Right cardiac atrium (tissue), 5 donors: ENCODE data around the gene FTSJ3. TPM values are rescaled to one million over a fixed set of nuclear protein-coding genes. Genes with fewer than 3 reads are reported as not detected.
A peak's percentile ranks its signal among the peaks of the same experiment; 100 is the strongest.

Experiments
- ATAC-seq, 2 donors: fragments of 200-7000 bp; cut with Tn5 transposase; one replicate each; pipeline versions ENCODE4 v1.8.0 to v1.9.1; 2020; ENCODE audit warnings: moderate library complexity in 2 of 2, mild to moderate bottlenecking in 1 of 2
- DNase-seq, 3 donors: peaks; one replicate each; pipeline ENCODE4 v3.0.0-alpha.2; 2020
- H3K27ac ChIP-seq: one replicate; pipeline ENCODE4 v1.5.1; 2013; ENCODE audit warnings: mild to moderate bottlenecking, low read length, control low read depth, moderate library complexity
- H3K27me3 ChIP-seq: one replicate; pipeline ENCODE4 v1.6.1; 2013; ENCODE audit not compliant: control insufficient read depth, insufficient read depth
- H3K4me1 ChIP-seq: one replicate; pipeline ENCODE4 v1.6.1; 2013; ENCODE audit warnings: low read length; ENCODE audit not compliant: control insufficient read depth, insufficient read depth
- H3K4me3 ChIP-seq: one replicate; pipeline ENCODE4 v1.5.1; 2013; ENCODE audit warnings: low read length, control low read depth
- H3K9me3 ChIP-seq: one replicate; pipeline ENCODE4 v1.6.1; 2013; ENCODE audit warnings: low read length; ENCODE audit not compliant: control insufficient read depth
- WGBS: extraction: QIAGEN DNeasy Blood & Tissue Kit; methylation state at CpG from one replicate; pipeline ENCODE4 v1.1.7; 2013; 5-methylcytosine and 5-hydroxymethylcytosine counted together
- intact Hi-C, 4 donors: fragments of 100-400 bp; cut with DNase I; formaldehyde crosslinking; loops; one replicate each; pipeline versions ENCODE4 v1.11.0 to v1.14.0; 2022 to 2023
- polyA plus RNA-seq: library from polyadenylated mRNA; stranded (reverse); fragments of 200-250 nt; gene quantifications from one replicate; pipeline ENCODE4 v1.2.3, GENCODE V29; 2013
- total RNA-seq, 4 donors: library from RNA; stranded (reverse); fragmentation: NEBNext Ultra II Directional; extraction: Animal tissue kit (Norgen Biotek cat#: 25700); gene quantifications; one replicate each; pipeline ENCODE4 v1.2.1, GENCODE V29; 2021
- donor health status: healthy with polysubstance abuse.
- donor health status: DM: no; HTN: yes; CAD: no.
- donor health status: DM: no; HTN: no; CAD: no.
- donor health status: DM: no; HTN: yes; CAD: no; lungs with severe emphysema.
- donor health status: DM: yes; HTN: yes; CAD: no.

Gene FTSJ3
- total and polyA plus RNA-seq, 5 donors, result 17.2 to 52.3 (median 34.6) TPM

DNA sequence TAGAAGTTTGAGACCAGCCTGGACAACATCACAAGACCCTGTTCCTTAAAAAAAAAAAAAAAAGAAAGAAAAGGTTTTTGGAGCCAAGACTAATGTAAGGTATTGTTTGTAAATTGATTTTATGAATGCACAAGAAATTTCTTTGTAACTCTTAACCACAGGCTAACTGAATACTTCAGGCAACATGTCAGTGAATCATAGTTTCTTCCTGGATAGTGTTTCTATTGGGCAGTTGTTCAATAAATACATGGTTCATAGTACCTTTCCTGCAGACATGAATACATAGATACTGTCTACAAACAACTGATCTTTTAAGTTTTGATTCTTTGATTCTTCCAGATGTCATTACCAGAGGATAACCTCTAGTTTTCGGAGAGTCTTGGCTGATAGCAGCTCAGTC, 41.9 kb downstream of the FTSJ3 start:
- H3K9me3 ChIP-seq, result no peaks in the 10 kb centered on the region
- no peak overlapping the region for H3K4me3 ChIP-seq
- no peaks in the 10 kb centered on the region for H3K27me3 ChIP-seq
- no peak overlapping the region for H3K27ac ChIP-seq
- ATAC-seq (no peak), DNase-seq (no peak)
- WGBS, result 95% methylated on average over 1 of the region's 1 CpG
- intact Hi-C loops, result no loop called here
- H3K4me1 ChIP-seq, result no peaks in the 10 kb centered on the region

GRCh38 chr17:63783522-63783921, 43.9 kb downstream of the FTSJ3 start:
- 87% methylated on average over 6 of the region's 6 CpGs for WGBS

DNA sequence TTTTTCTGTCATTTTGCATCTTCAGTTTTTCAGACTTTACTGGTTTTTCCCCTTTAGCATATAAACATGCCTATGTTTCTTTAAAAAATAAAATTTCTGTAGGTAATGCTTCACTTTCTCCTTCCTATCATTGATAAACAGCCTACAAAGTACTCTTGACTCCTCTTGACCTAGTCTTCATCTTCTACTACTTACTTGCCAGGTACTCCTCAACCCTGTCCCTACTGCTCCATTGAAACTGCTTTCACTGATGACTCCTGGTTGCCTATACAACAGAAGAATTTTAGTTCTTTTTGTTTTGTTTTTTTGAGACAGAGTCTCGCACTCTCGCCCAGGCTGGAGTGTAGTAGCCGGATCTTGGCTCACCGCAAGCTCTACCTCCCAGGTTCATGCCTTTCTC, 46.5 kb downstream of the FTSJ3 start:
- no peak overlapping the region for H3K27ac ChIP-seq
- WGBS, result 98% methylated on average over 4 of the region's 4 CpGs
- ATAC-seq (no peak), DNase-seq (no peak)
- H3K9me3 ChIP-seq, result no peaks in the 10 kb centered on the region
- H3K4me1 ChIP-seq, result peaks cover 2% of the 10 kb centered on the region
- no peaks in the 10 kb centered on the region for H3K27me3 ChIP-seq
- intact Hi-C loops, result no loop called here
- H3K4me3 ChIP-seq, result no peak overlapping the region

More at GRCh38 chr17:63783522-63783921, 43.9 kb downstream of the FTSJ3 start:
- DNase-seq (no peak), ATAC-seq (no peak)
- Histone ChIP-seq H3K27ac (no peak overlapping the region), H3K27me3 (no peaks in the 10 kb centered on the region), H3K4me3 (no peak overlapping the region), H3K4me1 (no peaks in the 10 kb centered on the region), H3K9me3 (no peaks in the 10 kb centered on the region)
- intact Hi-C loops, result no loop called here

DNA sequence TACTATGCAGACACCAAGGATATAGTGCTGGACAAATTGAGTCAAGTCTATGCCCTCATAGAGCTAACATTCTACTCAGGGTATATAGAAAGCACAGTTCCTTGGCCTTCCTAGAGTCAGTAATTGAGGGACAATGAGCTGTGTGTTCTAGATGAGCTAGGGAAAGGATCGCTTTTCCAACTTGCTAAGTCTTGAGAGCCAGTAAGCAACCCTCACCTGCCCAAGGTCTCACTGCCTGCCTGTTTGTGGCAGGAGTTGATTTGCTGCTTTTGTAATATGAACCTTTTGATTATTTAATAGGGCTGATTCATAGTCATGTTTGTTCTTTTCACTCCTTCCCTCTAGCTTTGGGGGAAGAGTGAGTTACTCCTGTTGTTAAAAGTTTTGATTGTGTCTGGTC, 47.0 kb downstream of the FTSJ3 start:
- Histone ChIP-seq H3K27ac (no peak overlapping the region), H3K27me3 (no peaks in the 10 kb centered on the region), H3K4me3 (no peak overlapping the region), H3K4me1 (peaks cover 2% of the 10 kb centered on the region), H3K9me3 (no peaks in the 10 kb centered on the region)
- DNase-seq, result no peak
- WGBS, result 94% methylated on average over 1 of the region's 1 CpG
- ATAC-seq, result no peak
- intact Hi-C loops, result no loop called here

GRCh38 chr17:63775420-63775819, 52.0 kb downstream of the FTSJ3 start:
- Histone ChIP-seq H3K4me1 (peaks cover 4% of the 10 kb centered on the region), H3K4me3 (peak overlapping the region; percentile 82), H3K27me3 (no peaks in the 10 kb centered on the region), H3K27ac (peak overlapping the region; percentile 16), H3K9me3 (no peaks in the 10 kb centered on the region)
- intact Hi-C loops, result no loop called here
- ATAC-seq, result no peak
- DNase-seq, result no peak
- 17% methylated on average over 8 of the region's 8 CpGs for WGBS

DNA sequence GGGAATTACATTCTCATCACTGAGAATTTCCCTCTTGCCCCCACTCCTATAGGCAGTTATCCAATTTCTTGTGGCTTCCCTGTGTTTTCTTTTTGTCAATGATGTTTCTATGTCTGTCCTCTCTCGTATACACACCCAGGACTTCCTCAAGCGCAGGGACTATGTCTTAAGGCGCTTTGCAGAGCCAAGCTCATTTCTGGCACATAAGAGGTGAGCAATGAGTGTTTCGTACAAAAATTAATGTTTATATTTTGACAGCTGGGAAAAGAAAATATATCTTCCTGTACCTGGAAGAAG, 52.5 kb downstream of the FTSJ3 start:
- Histone ChIP-seq H3K4me3 (peak overlapping the region; percentile 82), H3K9me3 (no peaks in the 10 kb centered on the region), H3K27ac (peak overlapping the region; percentile 94), H3K27me3 (no peaks in the 10 kb centered on the region), H3K4me1 (peaks cover 4% of the 10 kb centered on the region)
- intact Hi-C loops, result no loop called here
- ATAC-seq (no peak), DNase-seq (no peak)
- WGBS, result 3% methylated on average over 4 of the region's 4 CpGs

- no peaks in the 10 kb centered on the region for H3K9me3 ChIP-seq
- H3K4me1 ChIP-seq, result peaks cover 4% of the 10 kb centered on the region
- ATAC-seq (peak; percentile 5 to 33), DNase-seq (peak; percentile 91 to 96 (median 95))
- intact Hi-C loops, result no loop called here
- H3K27me3 ChIP-seq, result no peaks in the 10 kb centered on the region
- WGBS, result under 1% methylated on average over 65 of the region's 67 CpGs
- H3K27ac ChIP-seq, result peak within 1 kb of the TSS; percentile 94
- peak within 1 kb of the TSS; percentile 82 for H3K4me3 ChIP-seq
Observed at GRCh38 chr17:63774141-63774968, 53.1 kb downstream of the FTSJ3 start, which contains the start of gene DDX42. Gene DDX42 (plus strand): TSS chr17:63774170. CDS start chr17:63787050, 12,880 bp downstream.

DNA sequence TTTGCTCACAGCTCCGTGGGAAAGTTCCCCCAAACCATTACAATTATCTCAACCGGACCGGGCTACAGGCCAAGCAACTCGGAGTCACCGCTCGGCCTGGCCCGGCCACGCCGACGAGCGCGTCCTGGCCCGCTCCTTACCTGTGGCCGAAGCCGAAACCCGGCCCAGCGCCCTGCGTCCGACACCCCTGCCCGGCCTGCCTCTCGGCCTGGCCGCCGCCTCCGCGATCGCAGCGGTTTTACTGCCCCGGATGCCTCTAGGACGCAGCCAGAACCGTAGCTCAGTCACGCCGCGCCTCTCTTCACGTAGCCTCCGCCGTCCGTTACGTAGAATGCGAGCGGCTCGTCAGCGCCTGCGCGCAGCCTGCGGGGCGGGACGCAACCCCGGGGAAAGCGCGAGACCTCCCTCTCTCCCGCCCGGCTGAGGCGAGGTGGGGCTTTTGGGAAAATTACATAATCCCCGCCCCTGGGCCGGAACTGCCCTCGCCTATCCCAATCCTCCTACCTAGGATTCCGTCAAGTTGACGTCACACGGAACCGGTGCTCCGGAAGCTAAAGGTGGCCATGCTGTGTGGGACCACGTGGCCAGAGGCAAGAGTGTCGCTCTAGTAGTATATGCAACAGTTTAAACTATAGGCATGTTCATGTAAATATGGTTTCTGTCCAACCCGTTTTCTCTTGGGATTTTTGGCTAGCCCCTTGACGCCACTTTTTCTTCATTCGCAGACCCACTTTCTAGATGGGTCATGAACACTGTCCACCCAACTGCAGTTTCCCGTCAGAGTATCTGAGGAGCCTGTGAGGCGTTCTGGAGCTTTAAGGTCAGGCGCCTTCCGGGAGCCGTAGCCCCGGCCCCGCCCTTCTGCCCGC, 54.0 kb downstream of the FTSJ3 start, which contains the start of gene CCDC47:
CCDC47 (minus strand) TSS at position 326 of the 869 bp plus-strand sequence. CDS start 7,422 bp downstream, outside the sequence.
- under 1% methylated on average over 74 of the region's 74 CpGs for WGBS
- peak; percentile 99 for DNase-seq
- Histone ChIP-seq H3K4me3 (peak within 1 kb of the TSS; percentile 82), H3K27ac (peak within 1 kb of the TSS; percentile 94), H3K27me3 (no peaks in the 10 kb centered on the region), H3K9me3 (no peaks in the 10 kb centered on the region), H3K4me1 (peaks cover 4% of the 10 kb centered on the region)
- intact Hi-C loops, result no loop called here
- ATAC-seq, result peak; percentile 95 to 98

- WGBS, result 4% methylated on average over 7 of the region's 7 CpGs
- Histone ChIP-seq H3K4me1 (peaks cover 4% of the 10 kb centered on the region), H3K4me3 (peak overlapping the region; percentile 80), H3K27me3 (no peaks in the 10 kb centered on the region), H3K9me3 (no peaks in the 10 kb centered on the region), H3K27ac (peak overlapping the region; percentile 91)
- ATAC-seq (no peak), DNase-seq (no peak)
- intact Hi-C loops, result no loop called here
Observed at GRCh38 chr17:63772801-63773271, 54.6 kb downstream of the FTSJ3 start.
